DMS79 treated with DMSO at 0.1 percent for 48 hours (cell line): ENCODE data around the gene GRIK4.
"Not testable (repeated sequence)": the region's sequence is repeated elsewhere in the genome, so short reads cannot be mapped to it uniquely, and the experiment has no call there.

Source experiments
- DNase-seq: peaks from one replicate; lab custom pipeline; 2025; lab: John Stamatoyannopoulos, UW

The GRIK4 gene, protein sequence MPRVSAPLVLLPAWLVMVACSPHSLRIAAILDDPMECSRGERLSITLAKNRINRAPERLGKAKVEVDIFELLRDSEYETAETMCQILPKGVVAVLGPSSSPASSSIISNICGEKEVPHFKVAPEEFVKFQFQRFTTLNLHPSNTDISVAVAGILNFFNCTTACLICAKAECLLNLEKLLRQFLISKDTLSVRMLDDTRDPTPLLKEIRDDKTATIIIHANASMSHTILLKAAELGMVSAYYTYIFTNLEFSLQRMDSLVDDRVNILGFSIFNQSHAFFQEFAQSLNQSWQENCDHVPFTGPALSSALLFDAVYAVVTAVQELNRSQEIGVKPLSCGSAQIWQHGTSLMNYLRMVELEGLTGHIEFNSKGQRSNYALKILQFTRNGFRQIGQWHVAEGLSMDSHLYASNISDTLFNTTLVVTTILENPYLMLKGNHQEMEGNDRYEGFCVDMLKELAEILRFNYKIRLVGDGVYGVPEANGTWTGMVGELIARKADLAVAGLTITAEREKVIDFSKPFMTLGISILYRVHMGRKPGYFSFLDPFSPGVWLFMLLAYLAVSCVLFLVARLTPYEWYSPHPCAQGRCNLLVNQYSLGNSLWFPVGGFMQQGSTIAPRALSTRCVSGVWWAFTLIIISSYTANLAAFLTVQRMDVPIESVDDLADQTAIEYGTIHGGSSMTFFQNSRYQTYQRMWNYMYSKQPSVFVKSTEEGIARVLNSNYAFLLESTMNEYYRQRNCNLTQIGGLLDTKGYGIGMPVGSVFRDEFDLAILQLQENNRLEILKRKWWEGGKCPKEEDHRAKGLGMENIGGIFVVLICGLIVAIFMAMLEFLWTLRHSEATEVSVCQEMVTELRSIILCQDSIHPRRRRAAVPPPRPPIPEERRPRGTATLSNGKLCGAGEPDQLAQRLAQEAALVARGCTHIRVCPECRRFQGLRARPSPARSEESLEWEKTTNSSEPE

GRCh38 chr11:120511116-120511819 is at the start of gene GRIK4:
Gene GRIK4, plus strand, starts transcription at chr11:120511748. Its CDS starts 148,571 bp downstream, at chr11:120660319.
- DNase-seq: peak; percentile 85

DNA sequence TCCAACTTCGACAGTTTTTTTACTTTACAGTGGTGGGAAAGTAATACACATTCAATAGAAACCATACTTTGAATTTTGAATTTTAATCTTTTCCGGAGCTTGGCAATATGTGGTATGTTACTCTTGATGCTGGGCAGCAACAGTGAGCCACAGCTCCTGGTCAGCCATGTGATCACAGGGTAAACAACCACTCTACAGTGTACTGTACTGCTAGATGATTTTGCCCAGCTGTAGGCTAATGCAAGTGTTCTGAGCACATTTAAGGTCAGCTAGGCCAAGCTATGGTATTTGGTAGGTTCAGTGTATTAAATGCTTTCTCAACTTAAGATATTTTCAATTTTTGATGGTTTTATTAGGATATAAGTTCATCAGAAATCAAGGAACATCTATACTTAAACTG is 48.7 kb upstream of the GRIK4 start:
- no peak for DNase-seq

GRCh38 chr11:120465921-120466534 is 45.5 kb upstream of the GRIK4 start:
- DNase-seq: no peak

- no peak for DNase-seq
Measured at GRCh38 chr11:120467627-120468026, 43.9 kb upstream of the GRIK4 start.

GRCh38 chr11:120471131-120471530 is 40.4 kb upstream of the GRIK4 start:
- no peak for DNase-seq

DNA sequence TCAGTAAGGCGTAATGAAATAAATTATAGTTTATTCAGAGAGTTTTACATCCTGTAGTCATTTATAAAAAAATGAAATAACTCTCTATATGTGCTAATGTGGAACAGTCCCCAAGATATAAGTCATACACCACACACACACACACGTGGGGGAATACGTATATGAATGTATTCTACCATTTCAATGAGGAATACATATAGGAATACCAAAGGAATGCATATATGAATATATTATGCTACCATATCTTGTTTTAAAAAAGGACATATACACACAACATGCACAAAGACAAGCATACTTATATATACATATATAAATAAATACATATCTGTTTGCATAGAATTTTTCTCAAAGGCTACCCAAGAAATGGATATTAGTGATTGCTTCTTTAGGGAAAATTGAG is 39.6 kb upstream of the GRIK4 start:
- DNase-seq: no peak

DNA sequence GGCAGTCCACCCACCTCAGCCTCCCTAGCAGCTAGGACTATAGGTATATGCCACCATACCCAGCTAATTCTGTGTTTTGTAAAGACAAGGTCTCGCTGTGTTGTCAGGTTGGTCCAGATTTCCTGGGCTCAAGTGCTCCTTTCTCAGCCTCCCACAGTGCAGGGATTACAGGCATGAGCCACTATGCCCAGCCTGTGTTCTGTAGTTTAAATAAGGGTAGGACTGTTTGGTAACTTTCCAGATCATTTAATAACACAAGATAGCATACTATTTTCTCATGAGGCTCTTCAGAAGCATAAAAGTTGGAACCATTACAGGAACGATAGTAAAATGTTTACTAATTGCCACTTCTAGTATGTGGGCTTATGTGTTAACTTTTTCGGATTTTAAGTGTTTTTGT is 38.0 kb upstream of the GRIK4 start:
- no peak for DNase-seq

DNA sequence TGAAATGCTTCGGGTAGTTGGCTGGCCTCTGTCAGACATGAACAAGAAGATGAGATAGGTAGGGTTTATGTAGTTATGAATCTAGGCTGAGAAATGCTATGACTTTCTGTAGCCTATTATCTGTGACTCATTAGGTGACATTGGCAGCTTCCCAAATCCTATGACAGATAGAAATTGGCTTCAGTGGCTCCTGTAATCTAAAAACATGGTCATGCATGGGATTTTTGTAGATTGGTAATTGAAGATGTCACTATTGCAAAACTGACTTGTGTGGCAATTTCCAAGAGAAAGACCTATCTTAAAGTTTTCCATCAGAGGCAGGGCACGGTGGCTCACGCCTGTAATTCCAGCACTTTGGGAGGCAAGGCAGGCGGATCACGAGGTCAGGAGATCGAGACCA is 29.4 kb upstream of the GRIK4 start:
- no peak for DNase-seq

- no peak for DNase-seq
Measured at GRCh38 chr11:120484722-120485121, 26.8 kb upstream of the GRIK4 start.

- no peak for DNase-seq
Measured at GRCh38 chr11:120486138-120486537, 25.4 kb upstream of the GRIK4 start.

DNA sequence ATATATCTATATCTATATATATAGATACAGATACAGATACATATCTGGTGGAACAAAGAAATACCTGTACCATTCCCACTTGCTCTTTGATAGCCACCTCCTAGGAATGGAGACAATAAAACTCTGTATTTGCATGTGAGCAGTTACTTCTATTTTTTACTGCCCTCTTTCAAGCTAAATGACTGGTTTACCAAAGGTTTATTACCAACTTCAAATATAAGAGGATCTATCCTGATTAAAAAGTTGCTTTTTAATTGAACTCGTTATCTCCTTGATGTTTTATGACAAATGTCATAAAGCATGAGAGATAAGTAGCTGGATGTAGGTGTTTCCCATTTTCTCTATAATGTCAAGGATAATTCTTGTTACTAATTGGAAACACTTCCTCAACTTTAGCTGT is 21.7 kb upstream of the GRIK4 start:
- no peak for DNase-seq

GRCh38 chr11:120492486-120492885 is 19.1 kb upstream of the GRIK4 start:
- DNase-seq: no peak

GRCh38 chr11:120494595-120494994 is 17.0 kb upstream of the GRIK4 start:
- DNase-seq: no peak

DNA sequence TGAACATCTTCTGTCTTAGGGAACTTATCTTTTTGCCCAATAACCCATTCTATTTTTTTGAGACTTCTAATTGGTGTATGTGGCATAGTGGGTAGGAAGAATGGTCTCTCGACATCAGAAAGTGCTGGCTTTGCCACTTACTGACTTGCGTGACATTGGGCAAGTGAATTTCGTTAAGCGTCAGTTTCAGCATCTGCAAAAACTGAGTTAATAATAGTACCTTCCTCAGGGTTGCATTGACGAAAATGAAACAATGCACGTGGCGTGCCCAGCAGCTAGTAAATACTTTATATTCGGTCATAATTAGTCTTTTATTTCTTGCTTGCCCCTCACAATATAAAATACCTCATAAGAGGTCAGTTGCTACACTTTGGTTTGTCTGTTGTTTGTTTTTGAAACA is 12.5 kb upstream of the GRIK4 start:
- DNase-seq: no peak

GRCh38 chr11:120499859-120500258 is 11.7 kb upstream of the GRIK4 start:
- no peak for DNase-seq

- DNase-seq: no peak
Measured at GRCh38 chr11:120500414-120501071, 11.0 kb upstream of the GRIK4 start.

DNA sequence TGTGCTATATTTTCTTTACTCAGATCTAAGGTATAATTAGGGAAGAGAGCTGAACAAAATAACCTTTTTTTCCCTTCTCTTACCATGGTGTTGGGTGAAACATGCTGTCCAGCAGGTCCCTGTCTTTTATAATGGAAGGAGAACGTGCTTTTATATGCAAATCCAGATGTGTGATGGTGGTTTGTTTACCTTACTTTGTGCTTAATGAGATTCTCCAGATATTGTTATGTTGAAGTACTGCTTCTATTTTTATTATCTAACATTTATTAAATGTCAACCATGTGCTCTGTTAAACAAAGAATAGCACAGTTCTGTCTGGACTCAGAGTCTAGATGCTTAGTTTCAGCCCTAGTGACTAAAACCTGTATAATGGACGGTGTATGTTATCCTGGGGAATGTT is 10.1 kb upstream of the GRIK4 start:
- no peak for DNase-seq

- no peak for DNase-seq
Measured at GRCh38 chr11:120501976-120502755, 9.4 kb upstream of the GRIK4 start.

DNA sequence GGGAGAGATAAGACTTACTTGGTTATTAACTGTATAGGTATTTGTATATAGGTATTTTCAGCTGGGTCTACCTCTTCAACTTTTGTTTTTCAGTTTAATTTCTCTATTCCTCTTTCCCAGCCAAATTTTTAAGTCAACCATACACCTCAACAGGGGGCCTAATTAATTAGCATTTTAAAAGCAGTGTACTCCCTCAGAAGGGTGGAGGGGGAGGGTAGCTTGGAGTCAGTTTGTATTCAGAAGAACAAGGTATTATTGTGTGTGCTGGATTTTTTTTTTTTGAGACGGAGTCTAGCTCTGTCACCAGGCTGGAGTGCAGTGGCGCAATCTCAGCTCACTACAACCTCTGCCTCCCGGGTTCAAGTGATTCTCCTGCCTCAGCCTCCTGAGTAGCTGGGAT is 8.0 kb upstream of the GRIK4 start:
- DNase-seq: not testable (repeated sequence)

DNA sequence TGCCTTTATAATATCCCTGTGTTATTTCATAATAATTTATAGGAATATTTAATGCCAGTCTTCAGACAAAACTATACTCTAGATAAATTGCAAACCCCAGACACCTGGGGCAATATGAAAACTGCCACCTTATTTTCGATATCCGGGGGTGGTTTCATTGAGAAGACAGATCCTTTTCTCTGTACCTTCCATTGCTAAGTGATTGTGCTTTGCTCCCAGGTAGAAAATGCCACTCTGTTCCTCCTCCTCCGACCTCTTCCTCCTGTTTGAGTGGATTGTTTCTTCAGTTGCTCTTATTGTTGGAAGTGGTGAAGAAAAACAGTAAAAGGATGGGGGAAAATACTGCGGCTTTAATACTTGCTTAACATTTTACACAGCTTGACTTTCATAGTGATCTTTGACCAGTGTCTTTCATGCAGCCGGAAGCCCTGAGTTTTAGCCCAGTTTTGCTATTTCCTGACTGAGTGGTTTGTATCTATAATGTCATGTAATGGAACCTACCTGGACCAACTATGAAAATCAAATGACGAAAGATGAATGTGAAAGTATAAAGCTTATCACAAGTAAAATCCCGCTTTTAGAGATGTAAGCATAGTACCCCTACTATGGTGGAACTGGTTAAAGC is 5.6 kb upstream of the GRIK4 start:
- DNase-seq: no peak
